ENCODE results near the gene AMBRA1.

- no peak for TF ChIP-seq CTCF (conservative IDR thresholded peaks at IDR 0.05; ENCODE audit: low read length)
- TF ChIP-seq EZH2phosphoT487 (IDR thresholded peaks at IDR 0.05; ENCODE audit: borderline replicate concordance, low read depth, low read length), result no peak
Measured at GRCh38 chr11:46597609-46598219, 3.9 kb upstream of the AMBRA1 start.
